Measurements from ENCODE around the gene ZCCHC3. TPM values are rescaled to one million over a fixed set of nuclear protein-coding genes. Genes with fewer than 3 reads are reported as not detected.

Gene ZCCHC3
- polyA plus RNA-seq, 2 of the 4 experiments (the other 2 are of a cell fraction), result 17.4 to 17.7 TPM

DNA sequence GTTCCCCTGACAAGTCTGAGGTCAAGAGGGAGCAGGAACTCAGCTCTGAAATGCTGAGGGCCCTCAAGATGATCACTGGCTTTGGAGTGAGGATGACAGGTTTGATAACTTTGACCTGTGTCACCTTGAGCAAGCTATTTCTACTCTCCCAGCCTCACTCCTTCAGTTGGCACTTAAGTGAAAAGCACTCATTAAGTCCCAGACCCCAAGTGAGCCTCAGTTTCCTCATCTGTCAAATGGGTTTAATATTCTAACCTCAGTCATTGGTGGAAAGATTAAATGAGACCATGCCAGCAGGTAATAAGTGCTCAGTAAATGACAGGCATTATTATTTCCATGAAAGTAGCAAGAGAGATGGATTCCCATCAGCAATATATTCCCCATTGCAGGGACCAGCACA lies 25.8 kb upstream of the ZCCHC3 start:
- ChIA-PET CTCF (interaction anchor here (8.1 to 13.5 kb wide), 2 partner anchors 11 to 60 kb away, joined by 57 to 86 read pairs; no protein-coding TSS in a partner anchor), POLR2A (no interaction called here)
- no peaks in the 10 kb centered on the region for H3K4me1 ChIP-seq
- no peak for ATAC-seq
- no peak overlapping the region for H3K4me3 ChIP-seq
- FAIRE-seq, result no peak
- no peak for DNase-seq (ENCODE audit: low read depth in 1 of 2, low spot score in 1 of 2)
- H3K27ac ChIP-seq, result no peak overlapping the region
- H3K9me3 ChIP-seq, result no peaks in the 10 kb centered on the region
- no peak for TF ChIP-seq CHD2 (IDR thresholded peaks at IDR 0.05; ENCODE audit: low read length, partially characterized antibody)
- TF ChIP-seq ZSCAN20 (CRISPR knock-in tag; IDR thresholded peaks at IDR 0.05), result no peak
- no peak for TF ChIP-seq TFCP2L1 (CRISPR knock-in tag; IDR thresholded peaks at IDR 0.05)
- TF ChIP-seq MAFK (IDR thresholded peaks at IDR 0.05; ENCODE audit: partially characterized antibody), result no peak
- no peak for TF ChIP-seq PHF8 (IDR thresholded peaks at IDR 0.05; ENCODE audit: borderline replicate concordance, low read depth)
- TF ChIP-seq MAZ (IDR thresholded peaks at IDR 0.05; ENCODE audit: borderline replicate concordance, low read depth, low read length), result no peak
- no peak for TF ChIP-seq EHMT2 (IDR thresholded peaks at IDR 0.05; ENCODE audit: low read depth)
- TF ChIP-seq TP53 (CRISPR knock-in tag; IDR thresholded peaks at IDR 0.05), result no peak
- TF ChIP-seq, protein P1, sequence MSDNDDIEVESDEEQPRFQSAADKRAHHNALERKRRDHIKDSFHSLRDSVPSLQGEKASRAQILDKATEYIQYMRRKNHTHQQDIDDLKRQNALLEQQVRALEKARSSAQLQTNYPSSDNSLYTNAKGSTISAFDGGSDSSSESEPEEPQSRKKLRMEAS (IDR thresholded peaks at IDR 0.05), result no peak
- H3K4me2 ChIP-seq, result no peak overlapping the region

DNA sequence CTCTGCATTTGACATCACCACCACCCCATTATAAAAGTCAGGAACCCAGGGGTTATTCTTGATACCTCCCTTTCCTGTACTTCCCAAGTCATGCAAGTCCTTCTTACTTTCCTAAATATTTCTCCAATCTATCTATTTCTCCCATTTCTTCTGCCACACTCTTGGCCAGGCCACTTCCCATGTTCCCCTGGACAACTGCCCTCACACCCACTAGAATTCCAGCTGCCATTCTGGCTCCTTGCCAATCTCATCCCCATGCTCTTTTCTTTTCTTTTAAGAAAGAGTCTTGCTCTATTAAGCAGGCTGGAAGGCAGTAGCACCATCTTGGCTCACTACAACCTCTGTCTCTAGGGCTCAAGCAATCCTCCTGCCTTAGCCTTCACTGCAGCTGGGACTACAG lies 24.7 kb upstream of the ZCCHC3 start:
- TF ChIP-seq, protein P2, sequence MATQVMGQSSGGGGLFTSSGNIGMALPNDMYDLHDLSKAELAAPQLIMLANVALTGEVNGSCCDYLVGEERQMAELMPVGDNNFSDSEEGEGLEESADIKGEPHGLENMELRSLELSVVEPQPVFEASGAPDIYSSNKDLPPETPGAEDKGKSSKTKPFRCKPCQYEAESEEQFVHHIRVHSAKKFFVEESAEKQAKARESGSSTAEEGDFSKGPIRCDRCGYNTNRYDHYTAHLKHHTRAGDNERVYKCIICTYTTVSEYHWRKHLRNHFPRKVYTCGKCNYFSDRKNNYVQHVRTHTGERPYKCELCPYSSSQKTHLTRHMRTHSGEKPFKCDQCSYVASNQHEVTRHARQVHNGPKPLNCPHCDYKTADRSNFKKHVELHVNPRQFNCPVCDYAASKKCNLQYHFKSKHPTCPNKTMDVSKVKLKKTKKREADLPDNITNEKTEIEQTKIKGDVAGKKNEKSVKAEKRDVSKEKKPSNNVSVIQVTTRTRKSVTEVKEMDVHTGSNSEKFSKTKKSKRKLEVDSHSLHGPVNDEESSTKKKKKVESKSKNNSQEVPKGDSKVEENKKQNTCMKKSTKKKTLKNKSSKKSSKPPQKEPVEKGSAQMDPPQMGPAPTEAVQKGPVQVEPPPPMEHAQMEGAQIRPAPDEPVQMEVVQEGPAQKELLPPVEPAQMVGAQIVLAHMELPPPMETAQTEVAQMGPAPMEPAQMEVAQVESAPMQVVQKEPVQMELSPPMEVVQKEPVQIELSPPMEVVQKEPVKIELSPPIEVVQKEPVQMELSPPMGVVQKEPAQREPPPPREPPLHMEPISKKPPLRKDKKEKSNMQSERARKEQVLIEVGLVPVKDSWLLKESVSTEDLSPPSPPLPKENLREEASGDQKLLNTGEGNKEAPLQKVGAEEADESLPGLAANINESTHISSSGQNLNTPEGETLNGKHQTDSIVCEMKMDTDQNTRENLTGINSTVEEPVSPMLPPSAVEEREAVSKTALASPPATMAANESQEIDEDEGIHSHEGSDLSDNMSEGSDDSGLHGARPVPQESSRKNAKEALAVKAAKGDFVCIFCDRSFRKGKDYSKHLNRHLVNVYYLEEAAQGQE (IDR thresholded peaks at IDR 0.05), result no peak
- TF ChIP-seq HOXB13 (CRISPR knock-in tag; IDR thresholded peaks at IDR 0.05; ENCODE audit: low read depth) (no peak), SMC3 (IDR thresholded peaks at IDR 0.05) (no peak), RAD21 (conservative IDR thresholded peaks at IDR 0.05 in 1 of 2, IDR thresholded peaks at IDR 0.05 in 1 of 2) (no peak), PHF8 (IDR thresholded peaks at IDR 0.05; ENCODE audit: borderline replicate concordance, low read depth) (no peak)
- POLR2A ChIA-PET, result interaction anchor here (0.6 kb wide), 1 partner anchor 29 kb away, joined by 3 read pairs; no protein-coding TSS in a partner anchor
- no peak for DNase-seq (ENCODE audit: low read depth in 1 of 2, low spot score in 1 of 2)

DNA sequence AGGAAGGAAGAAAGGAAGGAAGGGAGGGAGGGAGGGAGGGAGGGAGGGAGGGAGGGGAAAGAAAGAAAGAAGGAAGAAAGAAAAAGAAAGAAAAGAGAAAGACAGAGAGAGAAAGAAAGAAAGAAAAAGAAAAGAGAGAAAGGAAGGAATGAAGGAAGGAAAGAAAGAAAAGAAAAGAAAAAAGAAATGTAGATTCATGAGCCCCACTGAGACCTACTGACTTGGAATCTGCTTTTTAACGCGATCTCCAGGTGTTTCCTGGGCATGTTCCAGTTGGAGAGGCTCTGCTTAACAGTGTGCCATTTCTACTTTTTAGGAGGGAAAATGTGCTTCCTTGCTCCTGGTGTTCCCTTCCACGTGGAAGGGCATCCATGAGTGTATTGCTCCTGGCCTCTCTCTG lies 23.5 kb upstream of the ZCCHC3 start:
- TF ChIP-seq ZSCAN20 (CRISPR knock-in tag; IDR thresholded peaks at IDR 0.05) (no peak), HEYL (CRISPR knock-in tag; IDR thresholded peaks at IDR 0.05) (no peak), ZFP36 (IDR thresholded peaks at IDR 0.05; ENCODE audit: borderline replicate concordance, partially characterized antibody) (no peak), POLR2A (IDR thresholded peaks at IDR 0.05; ENCODE audit: low read length) (no peak), ZC3H11A (IDR thresholded peaks at IDR 0.05) (no peak), JUNB (IDR thresholded peaks at IDR 0.05) (no peak), KDM1A (IDR thresholded peaks at IDR 0.05; ENCODE audit: low read depth) (no peak), KDM5A (IDR thresholded peaks at IDR 0.05) (no peak), RARB (CRISPR knock-in tag; IDR thresholded peaks at IDR 0.05) (no peak)
- TF ChIP-seq, protein P3, sequence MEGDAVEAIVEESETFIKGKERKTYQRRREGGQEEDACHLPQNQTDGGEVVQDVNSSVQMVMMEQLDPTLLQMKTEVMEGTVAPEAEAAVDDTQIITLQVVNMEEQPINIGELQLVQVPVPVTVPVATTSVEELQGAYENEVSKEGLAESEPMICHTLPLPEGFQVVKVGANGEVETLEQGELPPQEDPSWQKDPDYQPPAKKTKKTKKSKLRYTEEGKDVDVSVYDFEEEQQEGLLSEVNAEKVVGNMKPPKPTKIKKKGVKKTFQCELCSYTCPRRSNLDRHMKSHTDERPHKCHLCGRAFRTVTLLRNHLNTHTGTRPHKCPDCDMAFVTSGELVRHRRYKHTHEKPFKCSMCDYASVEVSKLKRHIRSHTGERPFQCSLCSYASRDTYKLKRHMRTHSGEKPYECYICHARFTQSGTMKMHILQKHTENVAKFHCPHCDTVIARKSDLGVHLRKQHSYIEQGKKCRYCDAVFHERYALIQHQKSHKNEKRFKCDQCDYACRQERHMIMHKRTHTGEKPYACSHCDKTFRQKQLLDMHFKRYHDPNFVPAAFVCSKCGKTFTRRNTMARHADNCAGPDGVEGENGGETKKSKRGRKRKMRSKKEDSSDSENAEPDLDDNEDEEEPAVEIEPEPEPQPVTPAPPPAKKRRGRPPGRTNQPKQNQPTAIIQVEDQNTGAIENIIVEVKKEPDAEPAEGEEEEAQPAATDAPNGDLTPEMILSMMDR (IDR thresholded peaks at IDR 0.05), result no peak
- TF ChIP-seq, protein P4, sequence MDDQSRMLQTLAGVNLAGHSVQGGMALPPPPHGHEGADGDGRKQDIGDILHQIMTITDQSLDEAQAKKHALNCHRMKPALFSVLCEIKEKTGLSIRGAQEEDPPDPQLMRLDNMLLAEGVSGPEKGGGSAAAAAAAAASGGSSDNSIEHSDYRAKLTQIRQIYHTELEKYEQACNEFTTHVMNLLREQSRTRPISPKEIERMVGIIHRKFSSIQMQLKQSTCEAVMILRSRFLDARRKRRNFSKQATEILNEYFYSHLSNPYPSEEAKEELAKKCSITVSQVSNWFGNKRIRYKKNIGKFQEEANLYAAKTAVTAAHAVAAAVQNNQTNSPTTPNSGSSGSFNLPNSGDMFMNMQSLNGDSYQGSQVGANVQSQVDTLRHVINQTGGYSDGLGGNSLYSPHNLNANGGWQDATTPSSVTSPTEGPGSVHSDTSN (IDR thresholded peaks at IDR 0.05), result no peak
- TF ChIP-seq, protein P5, sequence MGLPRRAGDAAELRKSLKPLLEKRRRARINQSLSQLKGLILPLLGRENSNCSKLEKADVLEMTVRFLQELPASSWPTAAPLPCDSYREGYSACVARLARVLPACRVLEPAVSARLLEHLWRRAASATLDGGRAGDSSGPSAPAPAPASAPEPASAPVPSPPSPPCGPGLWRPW (IDR thresholded peaks at IDR 0.05), result no peak
- TF ChIP-seq, protein P6, sequence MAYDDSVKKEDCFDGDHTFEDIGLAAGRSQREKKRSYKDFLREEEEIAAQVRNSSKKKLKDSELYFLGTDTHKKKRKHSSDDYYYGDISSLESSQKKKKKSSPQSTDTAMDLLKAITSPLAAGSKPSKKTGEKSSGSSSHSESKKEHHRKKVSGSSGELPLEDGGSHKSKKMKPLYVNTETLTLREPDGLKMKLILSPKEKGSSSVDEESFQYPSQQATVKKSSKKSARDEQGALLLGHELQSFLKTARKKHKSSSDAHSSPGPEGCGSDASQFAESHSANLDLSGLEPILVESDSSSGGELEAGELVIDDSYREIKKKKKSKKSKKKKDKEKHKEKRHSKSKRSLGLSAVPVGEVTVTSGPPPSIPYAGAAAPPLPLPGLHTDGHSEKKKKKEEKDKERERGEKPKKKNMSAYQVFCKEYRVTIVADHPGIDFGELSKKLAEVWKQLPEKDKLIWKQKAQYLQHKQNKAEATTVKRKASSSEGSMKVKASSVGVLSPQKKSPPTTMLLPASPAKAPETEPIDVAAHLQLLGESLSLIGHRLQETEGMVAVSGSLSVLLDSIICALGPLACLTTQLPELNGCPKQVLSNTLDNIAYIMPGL (CRISPR knock-in tag; IDR thresholded peaks at IDR 0.05; ENCODE audit: borderline replicate concordance), result no peak
- WGBS (ENCODE audit: missing lambda C conversion rate), result 82% methylated on average over 3 of the region's 3 CpGs
- Histone ChIP-seq H3K4me3 (no peak overlapping the region), H3K4me2 (no peak overlapping the region), H3K9me3 (no peaks in the 10 kb centered on the region), H3K27ac (no peak overlapping the region), H3K4me1 (no peaks in the 10 kb centered on the region)
- POLR2A ChIA-PET, result no interaction called here
- DNase-seq (ENCODE audit: low read depth in 1 of 2, low spot score in 1 of 2) (no peak), ATAC-seq (no peak), FAIRE-seq (no peak)
- CTCF ChIA-PET, result interaction anchor here (8.1 to 13.5 kb wide), 2 partner anchors 9 to 58 kb away, joined by 57 to 86 read pairs; no protein-coding TSS in a partner anchor

More for the DNA sequence above, 24.7 kb upstream of the ZCCHC3 start:
- CTCF ChIA-PET, result interaction anchor here (0.8 to 13.5 kb wide), 4 partner anchors 10 to 189 kb away, joined by 3 to 86 read pairs (median 30); partner anchors contain the start of gene TBC1D20
- Histone ChIP-seq H3K27ac (no peak overlapping the region), H3K9me3 (no peaks in the 10 kb centered on the region), H3K4me3 (no peak overlapping the region), H3K4me2 (no peak overlapping the region), H3K4me1 (no peaks in the 10 kb centered on the region)
- ATAC-seq (no peak), FAIRE-seq (no peak)
